Measurements from ENCODE around the gene PLCG1.

DNA sequence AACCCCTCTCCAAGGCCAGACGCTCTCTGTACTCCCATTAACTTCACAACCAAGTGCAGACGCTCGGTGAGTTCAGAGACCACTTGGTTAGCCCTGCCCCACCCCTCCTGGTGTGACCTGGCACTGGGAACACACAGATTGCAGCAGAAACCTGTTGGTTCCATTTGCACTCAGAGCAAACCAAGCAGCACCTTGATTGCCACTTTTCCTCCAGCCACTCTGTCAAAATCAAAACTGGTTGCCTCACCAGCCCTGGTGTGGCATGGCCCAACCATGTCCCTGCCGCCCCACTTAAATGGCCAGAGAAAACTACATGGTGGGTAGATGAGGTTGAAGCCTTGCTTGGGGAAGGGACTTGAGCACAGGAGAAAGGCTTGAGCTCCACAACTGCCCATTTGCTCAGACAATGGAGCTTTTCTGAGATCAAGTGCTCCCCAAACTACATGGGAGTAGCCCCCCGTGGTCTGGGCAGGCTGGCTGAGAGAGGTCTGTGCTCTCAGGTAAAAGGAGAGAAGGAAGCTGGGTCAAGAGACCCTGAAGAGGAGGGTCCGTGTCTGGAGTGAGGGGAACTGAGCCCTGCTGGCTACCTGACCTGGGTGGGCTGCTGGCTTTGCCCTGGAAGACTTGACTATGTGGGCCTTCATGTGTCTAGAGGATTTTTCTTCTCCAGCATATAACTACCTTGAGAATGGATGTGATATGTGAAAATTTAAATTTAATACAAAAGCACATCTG is 43.4 kb downstream of the PLCG1 start:
- TF ChIP-seq, protein P1, sequence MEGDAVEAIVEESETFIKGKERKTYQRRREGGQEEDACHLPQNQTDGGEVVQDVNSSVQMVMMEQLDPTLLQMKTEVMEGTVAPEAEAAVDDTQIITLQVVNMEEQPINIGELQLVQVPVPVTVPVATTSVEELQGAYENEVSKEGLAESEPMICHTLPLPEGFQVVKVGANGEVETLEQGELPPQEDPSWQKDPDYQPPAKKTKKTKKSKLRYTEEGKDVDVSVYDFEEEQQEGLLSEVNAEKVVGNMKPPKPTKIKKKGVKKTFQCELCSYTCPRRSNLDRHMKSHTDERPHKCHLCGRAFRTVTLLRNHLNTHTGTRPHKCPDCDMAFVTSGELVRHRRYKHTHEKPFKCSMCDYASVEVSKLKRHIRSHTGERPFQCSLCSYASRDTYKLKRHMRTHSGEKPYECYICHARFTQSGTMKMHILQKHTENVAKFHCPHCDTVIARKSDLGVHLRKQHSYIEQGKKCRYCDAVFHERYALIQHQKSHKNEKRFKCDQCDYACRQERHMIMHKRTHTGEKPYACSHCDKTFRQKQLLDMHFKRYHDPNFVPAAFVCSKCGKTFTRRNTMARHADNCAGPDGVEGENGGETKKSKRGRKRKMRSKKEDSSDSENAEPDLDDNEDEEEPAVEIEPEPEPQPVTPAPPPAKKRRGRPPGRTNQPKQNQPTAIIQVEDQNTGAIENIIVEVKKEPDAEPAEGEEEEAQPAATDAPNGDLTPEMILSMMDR (IDR thresholded peaks at IDR 0.05), result no peak
- no peak for TF ChIP-seq POLR2A (IDR thresholded peaks at IDR 0.05)

Measured in body of pancreas (tissue), 4 donors.